Ovary (tissue), 9 donors: Measurements from ENCODE around the gene PARD3B. TPM values are rescaled to one million over a fixed set of nuclear protein-coding genes. Genes with fewer than 3 reads are reported as not detected.

ENCODE experiments used
- DNase-seq, 5 donors: peaks; one replicate each; pipeline ENCODE4 v3.0.0-alpha.2; 2019 to 2020
- H3K27ac ChIP-seq, 2 donors: fragments of 200-600 bp; one replicate each; pipeline versions ENCODE4 v1.5.1 to v1.8.0; 2019 to 2022
- H3K27me3 ChIP-seq: fragments of 200-600 bp; one replicate; pipeline ENCODE4 v1.8.0; 2022
- H3K36me3 ChIP-seq: fragments of 200-600 bp; sonication (generic); one replicate; pipeline ENCODE4 v1.5.1; 2019
- H3K4me1 ChIP-seq: one replicate; pipeline ENCODE4 v1.8.1; 2013; ENCODE audit warnings: mild to moderate bottlenecking, moderate library complexity; ENCODE audit not compliant: insufficient read depth
- H3K4me3 ChIP-seq: fragments of 200-600 bp; sonication (generic); one replicate; pipeline ENCODE4 v1.5.1; 2017
- H3K9me3 ChIP-seq, 2 donors: fragments of 200-600 bp in 1 of 2; sonication (generic) in 1 of 2; one replicate each; pipeline versions ENCODE4 v1.5.1 to v1.8.1; 2013 to 2019; ENCODE audit warnings: mild to moderate bottlenecking in 1 of 2, moderate library complexity in 1 of 2
- EP300 ChIP-seq: sonication (generic); formaldehyde crosslinking; IDR thresholded peaks from one replicate; pipeline ENCODE4 v1.6.1; 2017; ENCODE audit warnings: antibody characterized with exemption
- POLR2A ChIP-seq: fragments of 450-650 bp; IDR thresholded peaks from one replicate; pipeline ENCODE4 v1.6.1; 2017; ENCODE audit warnings: antibody characterized with exemption, mild to moderate bottlenecking, moderate library complexity
- WGBS, 3 donors: extraction: QIAGEN DNeasy Blood & Tissue Kit in 1 of 3; methylation state at CpG; one replicate each; pipeline versions ENCODE4 v1.1.5 to v1.1.7; 2013 to 2017; 5-methylcytosine and 5-hydroxymethylcytosine counted together
- intact Hi-C, 4 donors: fragments of 100-400 bp; cut with DNase I; formaldehyde crosslinking; loops; one replicate each; pipeline versions ENCODE4 v1.11.0 to v1.15.1; 2022 to 2023
- polyA plus RNA-seq, 2 donors: library from polyadenylated mRNA; stranded (reverse); fragments of 200-250 nt in 1 of 2; fragments of 350-450 nt in 1 of 2; fragmentation: Illumina TruSeq in 1 of 2; extraction: RNeasy Lipid Tissue Mini Kit (QIAGEN cat#74804) in 1 of 2; gene quantifications; one replicate each; pipeline ENCODE4 v1.2.3, GENCODE V29; 2013 to 2014
- total RNA-seq, 7 donors: library from RNA; depleted of rRNA in 2 of 7; stranded (reverse); fragments of >200 nt in 2 of 7; fragmentation: NEBNext Ultra II Directional in 3 of 7; extraction: Animal tissue kit (Norgen Biotek cat#: 25700) in 3 of 7; gene quantifications; one replicate each; pipeline versions ENCODE4 v1.1.0 to v1.2.4, GENCODE V29; 2016 to 2023
- TF ChIP-seq, protein P1 (sequence below), 3 donors: fragments of 450-650 bp in 2 of 3; fragments of 200-600 bp in 1 of 3; IDR thresholded peaks; one replicate each; pipeline versions ENCODE4 v1.5.1 to v1.8.0; 2016 to 2022; ENCODE audit warnings: antibody characterized with exemption in 3 of 3, mild to moderate bottlenecking in 1 of 3
- donor health status: DM: no; HTN: no; CAD: no; lungs with moderate emphysema.
- donor health status: DM: no; HTN: no; CAD: no.
- donor health status: Bipolar disorder and iron deficiency.
- donor health status: DM: yes; HTN: yes; CAD: no.
- donor health status: DM: no; HTN: no; CAD: no.
- donor health status: DM: yes; HTN: yes; CAD: no.

Gene PARD3B
- total and polyA plus RNA-seq, 9 donors, result 8.2 to 46.6 (median 28.7) TPM

DNA sequence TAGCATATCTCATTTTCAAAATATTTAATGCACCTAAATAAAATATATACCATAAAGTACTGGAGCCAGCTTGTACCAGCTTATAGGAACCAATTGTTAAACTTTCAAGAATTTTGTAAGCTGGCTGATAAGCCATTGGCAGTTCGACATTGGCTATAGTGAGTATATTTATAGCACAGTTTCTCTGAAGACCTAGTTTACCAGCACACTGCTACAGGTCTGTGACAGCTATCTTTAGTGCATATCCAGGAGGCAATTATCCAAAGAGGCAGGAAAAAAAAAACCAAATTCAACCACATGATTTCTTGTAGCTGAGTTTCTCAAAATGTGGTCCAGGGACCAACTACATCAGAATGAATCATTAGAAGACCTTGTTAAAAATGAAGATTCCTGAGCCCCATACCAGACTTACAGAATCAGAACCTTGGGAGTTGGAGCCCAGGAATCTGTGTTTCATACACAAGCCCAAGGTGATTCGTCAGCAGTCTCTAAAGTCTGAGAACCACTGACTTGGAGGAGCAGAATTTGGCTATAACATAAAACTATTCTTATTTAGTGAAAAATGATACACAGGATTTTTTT, 858.1 kb downstream of the PARD3B start:
- TF ChIP-seq, protein P1, sequence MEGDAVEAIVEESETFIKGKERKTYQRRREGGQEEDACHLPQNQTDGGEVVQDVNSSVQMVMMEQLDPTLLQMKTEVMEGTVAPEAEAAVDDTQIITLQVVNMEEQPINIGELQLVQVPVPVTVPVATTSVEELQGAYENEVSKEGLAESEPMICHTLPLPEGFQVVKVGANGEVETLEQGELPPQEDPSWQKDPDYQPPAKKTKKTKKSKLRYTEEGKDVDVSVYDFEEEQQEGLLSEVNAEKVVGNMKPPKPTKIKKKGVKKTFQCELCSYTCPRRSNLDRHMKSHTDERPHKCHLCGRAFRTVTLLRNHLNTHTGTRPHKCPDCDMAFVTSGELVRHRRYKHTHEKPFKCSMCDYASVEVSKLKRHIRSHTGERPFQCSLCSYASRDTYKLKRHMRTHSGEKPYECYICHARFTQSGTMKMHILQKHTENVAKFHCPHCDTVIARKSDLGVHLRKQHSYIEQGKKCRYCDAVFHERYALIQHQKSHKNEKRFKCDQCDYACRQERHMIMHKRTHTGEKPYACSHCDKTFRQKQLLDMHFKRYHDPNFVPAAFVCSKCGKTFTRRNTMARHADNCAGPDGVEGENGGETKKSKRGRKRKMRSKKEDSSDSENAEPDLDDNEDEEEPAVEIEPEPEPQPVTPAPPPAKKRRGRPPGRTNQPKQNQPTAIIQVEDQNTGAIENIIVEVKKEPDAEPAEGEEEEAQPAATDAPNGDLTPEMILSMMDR (IDR thresholded peaks at IDR 0.05), result no peak
- no peak for TF ChIP-seq EP300
- TF ChIP-seq POLR2A, result no peak
- no peaks in the 10 kb centered on the region for H3K36me3 ChIP-seq
- no peaks in the 10 kb centered on the region for H3K27me3 ChIP-seq
- no peak for DNase-seq
- H3K27ac ChIP-seq, result no peak overlapping the region
- H3K9me3 ChIP-seq, result no peaks in the 10 kb centered on the region
- 78 to 93% (median 91%) methylated on average over 2 of the region's 2 CpGs for WGBS, 3 donors
- peaks cover 2% of the 10 kb centered on the region for H3K4me1 ChIP-seq
- H3K4me3 ChIP-seq, result no peak overlapping the region
- intact Hi-C loops, result no loop called here

DNA sequence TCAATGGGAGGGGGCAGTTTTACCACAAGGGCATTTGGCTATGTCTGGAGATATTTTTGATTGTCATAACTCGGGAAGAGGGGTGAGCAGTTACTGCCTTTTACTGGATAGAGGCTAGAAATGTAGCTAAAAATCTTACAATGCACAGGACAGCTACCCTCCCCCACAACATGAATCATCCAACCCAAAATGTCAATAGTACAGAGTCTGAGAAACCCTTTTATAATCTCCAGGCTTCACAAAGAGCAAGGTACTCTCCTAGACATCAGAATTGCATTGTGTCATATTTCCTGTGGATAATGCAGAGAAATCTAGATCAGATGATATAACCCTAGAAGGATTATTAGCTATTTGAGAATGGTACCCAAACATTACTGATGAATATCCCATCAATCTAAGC, 859.9 kb downstream of the PARD3B start:
- Histone ChIP-seq H3K36me3 (no peaks in the 10 kb centered on the region), H3K27me3 (no peaks in the 10 kb centered on the region), H3K27ac (no peak overlapping the region), H3K9me3 (no peaks in the 10 kb centered on the region), H3K4me3 (no peak overlapping the region), H3K4me1 (peaks cover 2% of the 10 kb centered on the region)
- 27 to 70% (median 60%) methylated on average over 1 of the region's 1 CpG for whole genome bisulfite sequencing, 3 donors
- intact Hi-C loops, result no loop called here
- DNase-seq, result no peak
- TF ChIP-seq, protein P1 (IDR thresholded peaks at IDR 0.05), result no peak
- no peak for TF ChIP-seq EP300
- TF ChIP-seq POLR2A, result no peak

DNA sequence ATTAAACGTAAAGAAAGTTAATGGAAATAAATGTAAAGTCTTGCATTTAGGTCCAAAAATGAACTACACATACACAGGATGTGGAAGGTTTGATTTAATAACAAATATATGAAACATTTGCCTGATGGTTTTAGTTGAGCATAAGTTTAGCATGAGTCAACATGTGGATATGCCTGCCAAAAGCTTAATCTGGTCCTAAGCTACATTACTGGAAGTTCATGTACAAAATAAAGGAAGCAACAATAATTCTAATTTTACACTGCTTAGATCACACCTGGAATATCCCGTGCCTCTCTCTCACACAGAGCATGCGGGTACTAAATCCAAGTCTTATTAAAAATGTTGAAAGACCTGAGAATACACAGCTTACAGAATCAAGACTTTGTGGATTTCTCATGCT, 860.5 kb downstream of the PARD3B start:
- Histone ChIP-seq H3K36me3 (no peaks in the 10 kb centered on the region), H3K9me3 (no peaks in the 10 kb centered on the region), H3K4me1 (peaks cover 2% of the 10 kb centered on the region), H3K4me3 (no peak overlapping the region), H3K27me3 (no peaks in the 10 kb centered on the region), H3K27ac (no peak overlapping the region)
- intact Hi-C loops, result no loop called here
- 23 to 38% (median 30%) methylated on average over 3 of the region's 3 CpGs for WGBS, 3 donors
- TF ChIP-seq, protein P1 (IDR thresholded peaks at IDR 0.05), result no peak
- DNase-seq, result no peak

DNA sequence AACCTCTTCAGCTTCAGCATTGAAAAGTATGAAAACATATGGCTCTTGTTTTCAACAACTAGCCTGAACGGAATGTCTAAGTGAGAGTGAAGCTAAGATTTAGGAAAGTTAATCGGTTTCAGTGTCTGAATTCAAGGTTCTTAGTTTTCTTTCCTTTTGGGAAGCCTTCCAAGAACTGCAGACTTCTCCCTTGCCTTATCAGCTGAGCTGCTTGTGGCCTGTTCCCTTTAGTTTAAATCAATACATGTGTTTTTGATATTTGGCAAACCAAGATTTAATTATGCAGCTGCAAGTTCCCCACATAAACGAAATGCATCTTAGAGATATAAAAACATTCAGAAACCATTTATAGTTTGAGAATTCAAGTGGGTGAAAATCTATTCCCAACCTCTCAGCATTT, 862.7 kb downstream of the PARD3B start:
- TF ChIP-seq POLR2A, result no peak
- no peak for TF ChIP-seq EP300
- TF ChIP-seq, protein P1 (IDR thresholded peaks at IDR 0.05), result no peak
- H3K27ac ChIP-seq, result peak overlapping the region in 1 of 2 donors; percentile 7
- 1 to 4% (median 3%) methylated on average over 3 of the region's 3 CpGs for WGBS, 3 donors
- H3K27me3 ChIP-seq, result no peaks in the 10 kb centered on the region
- DNase-seq, result no peak
- intact Hi-C loops, result no loop called here
- H3K9me3 ChIP-seq, result no peaks in the 10 kb centered on the region
- H3K36me3 ChIP-seq, result no peaks in the 10 kb centered on the region
- H3K4me1 ChIP-seq, result peaks cover 9% of the 10 kb centered on the region
- no peak overlapping the region for H3K4me3 ChIP-seq
